Hepatocyte (in vitro differentiated cells): Measurements from ENCODE around the gene CRACR2A.

Experiments
- EZH2 ChIP-seq: fragments of 200-600 bp; sonication (generic); IDR thresholded peaks from 2 replicates; pipeline ENCODE4 v1.6.1; 2016; ENCODE audit warnings: antibody characterized with exemption, mild to moderate bottlenecking, borderline replicate concordance
- EZH2phosphoT487 ChIP-seq: fragments of 200-600 bp; sonication (generic); IDR thresholded peaks from one replicate; pipeline ENCODE4 v1.6.1; 2018; ENCODE audit warnings: antibody characterized with exemption, mild to moderate bottlenecking, low read depth, moderate library complexity; ENCODE audit not compliant: unreplicated experiment, severe bottlenecking

DNA sequence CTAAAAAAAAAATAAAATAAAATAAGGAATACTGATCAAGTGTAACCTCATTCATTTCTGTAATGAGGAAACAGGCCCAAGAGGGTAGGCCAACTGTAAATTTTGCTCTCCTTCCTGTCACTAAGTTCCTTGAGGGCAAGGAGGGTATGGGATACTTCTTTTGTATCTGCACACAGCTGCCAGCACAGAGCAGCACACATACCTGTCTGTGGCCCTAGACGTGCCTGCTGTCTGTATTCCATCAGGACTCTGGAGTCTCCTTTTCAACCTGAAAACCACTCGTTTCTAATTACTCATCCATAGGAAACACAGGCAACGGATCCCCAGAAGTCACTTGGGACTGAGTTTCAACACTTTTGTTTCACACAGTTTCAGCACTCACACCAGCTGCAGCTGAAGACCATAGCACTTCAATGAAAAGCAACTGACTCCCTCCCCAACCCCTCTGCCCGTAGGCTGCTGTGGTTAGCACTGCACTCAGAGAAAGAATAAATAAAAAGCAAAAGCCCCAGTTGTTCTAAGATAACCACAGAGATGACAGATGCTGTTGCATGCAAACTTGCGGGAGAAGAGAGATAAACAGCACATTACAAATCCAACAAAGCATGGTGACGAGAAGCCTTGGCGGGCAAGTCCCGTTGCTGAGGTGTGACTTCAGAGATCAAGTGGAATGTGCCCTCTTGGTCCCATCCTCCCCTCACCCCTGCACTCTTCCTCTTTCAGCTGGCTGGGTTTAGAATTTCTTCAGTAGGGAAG, 24.9 kb downstream of the CRACR2A start:
- TF ChIP-seq EZH2phosphoT487 (no peak), EZH2 (no peak)
